A549 (cell line): ENCODE measurements around the gene SLC12A7. TPM values are rescaled to one million over a fixed set of nuclear protein-coding genes. Genes with fewer than 3 reads are reported as not detected.

Experiments
- ATAC-seq, 2 experiments: fragments of 200-7000 bp in 1 of 2; fragments of >200 bp in 1 of 2; cut with Nextera tagmentation in 1 of 2; cut with Tn5 transposase in 1 of 2; 3 replicates each; pipeline versions ENCODE4 v1.8.0 to v1.9.1; 2018 to 2020; ENCODE audit warnings: mild to moderate bottlenecking in 1 of 2, moderate library complexity in 1 of 2
- CTCF ChIA-PET: fragments of 300-600 bp; sonication (Branson Sonifier 250); formaldehyde crosslinking; extraction: SDS; loops from one replicate; lab custom pipeline; 2021; ENCODE audit warnings: antibody characterized with exemption, inconsistent platforms; lab: Yijun Ruan, JAX
- POLR2A ChIA-PET: fragments of 350-600 bp; formaldehyde crosslinking; extraction: SDS; loops from one replicate; lab custom pipeline; 2021; ENCODE audit warnings: antibody characterized with exemption, inconsistent platforms; lab: Yijun Ruan, JAX
- DNase-seq, 2 experiments: peaks; one replicate each; pipeline versions ENCODE4 v3.0.0 to v3.0.0-alpha.2; 2011 to 2016; ENCODE audit warnings: low read depth in 1 of 2, low spot score in 1 of 2
- FAIRE-seq: peaks from 2 replicates; lab custom pipeline; 2011; peaks lifted over from hg19 to GRCh38; lab: Jason Lieb, UNC
- H3K27ac ChIP-seq, 2 experiments: fragments of >200 bp; sonication (Bioruptor Twin); formaldehyde crosslinking; 3 replicates each; pipeline ENCODE4 v1.5.1; 2016 to 2017
- H3K4me1 ChIP-seq: fragments of >200 bp; sonication (Bioruptor Twin); formaldehyde crosslinking; 3 replicates; pipeline ENCODE4 v1.6.1; 2016
- H3K4me2 ChIP-seq: fragments of >200 bp; sonication (Bioruptor Twin); formaldehyde crosslinking; 3 replicates; pipeline ENCODE4 v1.6.1; 2016
- H3K4me3 ChIP-seq: fragments of >200 bp; sonication (Bioruptor Twin); formaldehyde crosslinking; 3 replicates; pipeline ENCODE4 v1.5.1; 2016
- H3K9me3 ChIP-seq: fragments of >200 bp; sonication (Bioruptor Twin); formaldehyde crosslinking; 3 replicates; pipeline ENCODE4 v1.6.1; 2016
- BHLHE40 ChIP-seq: IDR thresholded peaks from 2 replicates; pipeline ENCODE4 v1.6.1; 2012; ENCODE audit warnings: low read depth, low read length, inconsistent platforms
- CBX2 ChIP-seq: fragments of 200-600 bp; sonication (generic); IDR thresholded peaks from 2 replicates; pipeline ENCODE4 v1.6.1; 2016; ENCODE audit warnings: low read depth, mild to moderate bottlenecking, borderline replicate concordance
- CBX8 ChIP-seq: fragments of 200-600 bp; sonication (generic); IDR thresholded peaks from 2 replicates; pipeline ENCODE4 v1.6.1; 2016
- CHD4 ChIP-seq: fragments of 200-600 bp; sonication (generic); IDR thresholded peaks from 2 replicates; pipeline ENCODE4 v1.6.1; 2016; ENCODE audit warnings: antibody characterized with exemption, mild to moderate bottlenecking, borderline replicate concordance
- EHMT2 ChIP-seq: fragments of 200-600 bp; sonication (generic); IDR thresholded peaks from 2 replicates; pipeline ENCODE4 v1.6.1; 2016; ENCODE audit warnings: antibody characterized with exemption, low read depth, mild to moderate bottlenecking, moderate library complexity
- EP300 ChIP-seq, 2 experiments: fragments of >200 bp; sonication (Bioruptor Twin); formaldehyde crosslinking; IDR thresholded peaks; 2 replicates in 1 of 2; 3 replicates in 1 of 2; pipeline ENCODE4 v1.6.1; 2016 to 2017
- ESRRA ChIP-seq: fragments of 150-350 bp; IDR thresholded peaks from 2 replicates; pipeline ENCODE4 v1.6.1; 2014; ENCODE audit warnings: mild to moderate bottlenecking, low read length, borderline replicate concordance
- FOSB ChIP-seq: fragments of 250-450 bp; sonication (Bioruptor Pico); IDR thresholded peaks from 2 replicates; pipeline ENCODE4 v1.5.0; 2020; ENCODE audit warnings: mild to moderate bottlenecking, moderate library complexity
- FOSL2 ChIP-seq, 2 experiments: fragments of 450-650 bp in 1 of 2; fragments of >200 bp in 1 of 2; sonication (Bioruptor Twin) in 1 of 2; formaldehyde crosslinking; IDR thresholded peaks; 2 replicates each; pipeline versions ENCODE4 v1.5.0 to v1.6.1; 2016 to 2020; ENCODE audit warnings: mild to moderate bottlenecking in 1 of 2, moderate library complexity in 1 of 2
- FOXS1 ChIP-seq: fragments of 250-450 bp; sonication (Bioruptor Pico); IDR thresholded peaks from 2 replicates; pipeline ENCODE4 v1.5.0; 2020; ENCODE audit warnings: mild to moderate bottlenecking, moderate library complexity
- HEYL ChIP-seq: fragments of 250-450 bp; sonication (Bioruptor Pico); IDR thresholded peaks from 2 replicates; pipeline ENCODE4 v1.8.0; 2021; ENCODE audit warnings: mild to moderate bottlenecking, moderate library complexity
- HOXB13 ChIP-seq: fragments of 250-450 bp; sonication (Bioruptor Pico); IDR thresholded peaks from 2 replicates; pipeline ENCODE4 v1.5.0; 2020; ENCODE audit warnings: low read depth, mild to moderate bottlenecking, moderate library complexity
- JUN ChIP-seq, 2 experiments: fragments of >200 bp; sonication (Bioruptor Twin); formaldehyde crosslinking; IDR thresholded peaks; 2 replicates in 1 of 2; 3 replicates in 1 of 2; pipeline ENCODE4 v1.6.1; 2016 to 2017
- KDM1A ChIP-seq: fragments of 200-600 bp; sonication (generic); IDR thresholded peaks from 2 replicates; pipeline ENCODE4 v1.6.1; 2016; ENCODE audit warnings: low read depth, mild to moderate bottlenecking
- MAZ ChIP-seq: fragments of 150-350 bp; IDR thresholded peaks from 2 replicates; pipeline ENCODE4 v1.6.1; 2014; ENCODE audit warnings: antibody characterized with exemption, low read depth, low read length, borderline replicate concordance
- NFE2L2 ChIP-seq: fragments of 150-350 bp; conservative IDR thresholded peaks from 2 replicates; pipeline ENCODE4 v1.6.1; 2014; ENCODE audit warnings: low read length
- NR3C1 ChIP-seq: fragments of >200 bp; sonication (Bioruptor Twin); formaldehyde crosslinking; IDR thresholded peaks from 3 replicates; pipeline ENCODE4 v1.6.1; 2017
- PHF8 ChIP-seq: fragments of 200-600 bp; sonication (generic); IDR thresholded peaks from 2 replicates; pipeline ENCODE4 v1.6.1; 2016; ENCODE audit warnings: low read depth, mild to moderate bottlenecking, antibody characterized with exemption, moderate library complexity, borderline replicate concordance
- RAD21 ChIP-seq, 2 experiments: fragments of >200 bp in 1 of 2; sonication (Bioruptor Twin) in 1 of 2; formaldehyde crosslinking in 1 of 2; IDR thresholded peaks in 1 of 2; conservative IDR thresholded peaks in 1 of 2; 2 replicates in 1 of 2; 3 replicates in 1 of 2; pipeline ENCODE4 v1.6.1; 2012 to 2018; ENCODE audit warnings: inconsistent platforms in 1 of 2
- RNF2 ChIP-seq: fragments of 200-600 bp; sonication (generic); IDR thresholded peaks from 2 replicates; pipeline ENCODE4 v1.6.1; 2016; ENCODE audit warnings: low read depth, mild to moderate bottlenecking, antibody characterized with exemption, moderate library complexity, borderline replicate concordance
- TFCP2L1 ChIP-seq: fragments of 250-450 bp; sonication (Bioruptor Pico); IDR thresholded peaks from 2 replicates; pipeline ENCODE4 v1.5.0; 2021; ENCODE audit warnings: mild to moderate bottlenecking
- TP53 ChIP-seq: fragments of 250-450 bp; sonication (Bioruptor Pico); IDR thresholded peaks from 2 replicates; pipeline ENCODE4 v1.5.0; 2021; ENCODE audit warnings: mild to moderate bottlenecking, moderate library complexity
- ZC3H11A ChIP-seq: fragments of 450-650 bp; IDR thresholded peaks from 2 replicates; pipeline ENCODE4 v1.6.1; 2014; ENCODE audit warnings: antibody characterized with exemption, mild to moderate bottlenecking
- ZNF302 ChIP-seq: fragments of 250-450 bp; sonication (Bioruptor Pico); IDR thresholded peaks from 2 replicates; pipeline ENCODE4 v1.9.0; 2021; ENCODE audit warnings: inconsistent platforms, mild to moderate bottlenecking, moderate library complexity
- WGBS: methylation state at CpG from one replicate; pipeline ENCODE4 v1.1.6; 2017; ENCODE audit errors: missing lambda C conversion rate; 5-methylcytosine and 5-hydroxymethylcytosine counted together
- polyA plus RNA-seq, 4 experiments: library from polyadenylated mRNA; depleted of rRNA in 3 of 4; stranded (reverse); fragments of >200 nt; fragmentation: RNase III in 1 of 4; extraction: RNeasy Plus Mini Kit Qiagen cat#74134 plus additional on column Dnase treatment in 1 of 4; gene quantifications; 2 replicates in 3 of 4; 3 replicates in 1 of 4; pipeline ENCODE4 v1.2.3, GENCODE V29; 2011 to 2017
- TF ChIP-seq, protein P1 (sequence below): fragments of >200 bp; sonication (Bioruptor Twin); formaldehyde crosslinking; IDR thresholded peaks from 2 replicates; pipeline ENCODE4 v1.6.1; 2016
- TF ChIP-seq, protein P2 (sequence below): fragments of 250-450 bp; sonication (Bioruptor Pico); IDR thresholded peaks from 2 replicates; pipeline ENCODE4 v1.5.0; 2021; ENCODE audit warnings: mild to moderate bottlenecking, moderate library complexity, borderline replicate concordance
- TF ChIP-seq, protein P3 (sequence below): IDR thresholded peaks from 2 replicates; pipeline ENCODE4 v1.6.1; 2012
- TF ChIP-seq, protein P4 (sequence below): IDR thresholded peaks from 2 replicates; pipeline ENCODE4 v1.6.1; 2012
- TF ChIP-seq, protein P5 (sequence below): fragments of >200 bp; sonication (Bioruptor Twin); formaldehyde crosslinking; IDR thresholded peaks from 3 replicates; pipeline ENCODE4 v1.6.1; 2016

Gene SLC12A7
- polyA plus RNA-seq, 2 of the 4 experiments (the other 2 are of a cell fraction): 11.2 to 22.5 TPM

DNA sequence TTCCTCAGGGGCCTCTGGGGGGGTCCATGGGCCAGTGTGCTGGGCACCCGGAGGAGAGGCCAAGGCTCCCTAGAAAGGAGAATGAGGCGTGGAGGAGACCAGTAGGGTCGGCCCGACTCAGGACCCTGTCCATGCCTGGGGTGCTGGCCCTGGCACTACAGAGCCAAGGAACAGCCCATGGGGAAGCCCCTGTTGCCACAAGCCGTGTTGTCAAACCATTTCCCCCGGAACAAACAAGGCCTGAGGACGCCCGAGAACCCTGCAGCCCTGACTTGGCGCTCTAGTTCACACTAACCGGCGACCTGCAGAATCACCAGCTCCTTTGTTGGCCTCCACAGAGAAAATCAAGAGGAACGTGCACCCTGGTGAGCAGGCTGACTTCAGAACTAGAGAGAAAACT is 41.6 kb upstream of the SLC12A7 start:
- DNase-seq: no peak
- Histone ChIP-seq H3K27ac (no peak overlapping the region), H3K4me3 (no peak overlapping the region), H3K9me3 (no peaks in the 10 kb centered on the region), H3K4me1 (peaks cover 8% of the 10 kb centered on the region; the same call in 1 of the 3 replicates), H3K4me2 (no peak overlapping the region)
- ChIA-PET CTCF (interaction anchor here (4.5 to 7.4 kb wide), 2 partner anchors 13 to 21 kb away, joined by 17 to 55 read pairs; no protein-coding TSS in a partner anchor), POLR2A (no interaction called here)
- FAIRE-seq: no peak
- TF ChIP-seq CBX2 (no peak), KDM1A (no peak), NR3C1 (no peak), ZC3H11A (no peak), ZNF302 (CRISPR knock-in tag) (no peak), FOSL2 (IDR thresholded peaks at IDR 0.05) (no peak), FOSL2 (CRISPR knock-in tag; IDR thresholded peaks at IDR 0.05) (no peak), TFCP2L1 (CRISPR knock-in tag) (no peak), FOXS1 (CRISPR knock-in tag) (no peak), CBX8 (no peak), BHLHE40 (no peak), EHMT2 (no peak), EP300 (IDR thresholded peaks at IDR 0.05) (no peak), RNF2 (no peak)
- TF ChIP-seq, protein P1, sequence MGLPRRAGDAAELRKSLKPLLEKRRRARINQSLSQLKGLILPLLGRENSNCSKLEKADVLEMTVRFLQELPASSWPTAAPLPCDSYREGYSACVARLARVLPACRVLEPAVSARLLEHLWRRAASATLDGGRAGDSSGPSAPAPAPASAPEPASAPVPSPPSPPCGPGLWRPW: no peak
- TF ChIP-seq, protein P2, sequence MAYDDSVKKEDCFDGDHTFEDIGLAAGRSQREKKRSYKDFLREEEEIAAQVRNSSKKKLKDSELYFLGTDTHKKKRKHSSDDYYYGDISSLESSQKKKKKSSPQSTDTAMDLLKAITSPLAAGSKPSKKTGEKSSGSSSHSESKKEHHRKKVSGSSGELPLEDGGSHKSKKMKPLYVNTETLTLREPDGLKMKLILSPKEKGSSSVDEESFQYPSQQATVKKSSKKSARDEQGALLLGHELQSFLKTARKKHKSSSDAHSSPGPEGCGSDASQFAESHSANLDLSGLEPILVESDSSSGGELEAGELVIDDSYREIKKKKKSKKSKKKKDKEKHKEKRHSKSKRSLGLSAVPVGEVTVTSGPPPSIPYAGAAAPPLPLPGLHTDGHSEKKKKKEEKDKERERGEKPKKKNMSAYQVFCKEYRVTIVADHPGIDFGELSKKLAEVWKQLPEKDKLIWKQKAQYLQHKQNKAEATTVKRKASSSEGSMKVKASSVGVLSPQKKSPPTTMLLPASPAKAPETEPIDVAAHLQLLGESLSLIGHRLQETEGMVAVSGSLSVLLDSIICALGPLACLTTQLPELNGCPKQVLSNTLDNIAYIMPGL (CRISPR knock-in tag): no peak
- 69% methylated on average over 9 of the region's 12 CpGs for WGBS
- ATAC-seq: peak in 1 of 2 experiments; percentile 28; a peak in 3 of 6 replicates

DNA sequence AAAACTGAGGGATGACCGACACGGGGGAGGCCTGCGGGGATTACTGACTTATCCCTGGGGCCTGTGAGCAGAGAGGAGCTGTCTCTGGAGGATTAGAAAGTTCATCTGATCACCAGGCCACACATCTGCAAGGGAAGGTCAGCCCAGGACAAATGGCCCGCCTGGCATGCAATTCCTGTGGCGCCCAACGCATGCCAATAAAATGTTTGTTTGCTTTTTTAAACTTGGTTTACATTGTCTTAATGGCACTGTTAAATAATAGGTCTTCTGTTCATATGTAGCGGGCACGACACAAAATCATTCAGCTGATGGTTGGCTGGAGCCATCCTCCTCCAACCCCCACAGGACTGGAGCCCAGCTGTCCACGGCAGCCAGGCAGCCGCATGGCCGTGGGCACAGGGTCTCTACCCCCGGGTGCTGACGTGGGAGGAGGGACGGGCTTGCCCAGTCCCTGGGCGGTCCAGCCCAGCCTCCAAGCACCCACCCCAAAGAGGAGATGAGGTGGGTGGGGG is 41.0 kb upstream of the SLC12A7 start:
- no peak for TF ChIP-seq RAD21 (conservative IDR thresholded peaks at IDR 0.05 in 1 of 2, IDR thresholded peaks at IDR 0.05 in 1 of 2)
- TF ChIP-seq FOXS1 (CRISPR knock-in tag): no peak
- TF ChIP-seq, protein P3, sequence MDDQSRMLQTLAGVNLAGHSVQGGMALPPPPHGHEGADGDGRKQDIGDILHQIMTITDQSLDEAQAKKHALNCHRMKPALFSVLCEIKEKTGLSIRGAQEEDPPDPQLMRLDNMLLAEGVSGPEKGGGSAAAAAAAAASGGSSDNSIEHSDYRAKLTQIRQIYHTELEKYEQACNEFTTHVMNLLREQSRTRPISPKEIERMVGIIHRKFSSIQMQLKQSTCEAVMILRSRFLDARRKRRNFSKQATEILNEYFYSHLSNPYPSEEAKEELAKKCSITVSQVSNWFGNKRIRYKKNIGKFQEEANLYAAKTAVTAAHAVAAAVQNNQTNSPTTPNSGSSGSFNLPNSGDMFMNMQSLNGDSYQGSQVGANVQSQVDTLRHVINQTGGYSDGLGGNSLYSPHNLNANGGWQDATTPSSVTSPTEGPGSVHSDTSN: no peak
- TF ChIP-seq, protein P4, sequence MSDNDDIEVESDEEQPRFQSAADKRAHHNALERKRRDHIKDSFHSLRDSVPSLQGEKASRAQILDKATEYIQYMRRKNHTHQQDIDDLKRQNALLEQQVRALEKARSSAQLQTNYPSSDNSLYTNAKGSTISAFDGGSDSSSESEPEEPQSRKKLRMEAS: no peak
- no peak for TF ChIP-seq ESRRA
- no peak for TF ChIP-seq PHF8
- TF ChIP-seq HEYL (CRISPR knock-in tag): no peak
- TF ChIP-seq FOSB (CRISPR knock-in tag): no peak
- TF ChIP-seq CBX2: no peak
- no peak for TF ChIP-seq HOXB13
- TF ChIP-seq MAZ: no peak
- TF ChIP-seq JUN (IDR thresholded peaks at IDR 0.05): no peak
- TF ChIP-seq NFE2L2: no peak
- TF ChIP-seq, protein P5, sequence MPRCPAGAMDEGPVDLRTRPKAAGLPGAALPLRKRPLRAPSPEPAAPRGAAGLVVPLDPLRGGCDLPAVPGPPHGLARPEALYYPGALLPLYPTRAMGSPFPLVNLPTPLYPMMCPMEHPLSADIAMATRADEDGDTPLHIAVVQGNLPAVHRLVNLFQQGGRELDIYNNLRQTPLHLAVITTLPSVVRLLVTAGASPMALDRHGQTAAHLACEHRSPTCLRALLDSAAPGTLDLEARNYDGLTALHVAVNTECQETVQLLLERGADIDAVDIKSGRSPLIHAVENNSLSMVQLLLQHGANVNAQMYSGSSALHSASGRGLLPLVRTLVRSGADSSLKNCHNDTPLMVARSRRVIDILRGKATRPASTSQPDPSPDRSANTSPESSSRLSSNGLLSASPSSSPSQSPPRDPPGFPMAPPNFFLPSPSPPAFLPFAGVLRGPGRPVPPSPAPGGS: no peak
- no peak for TF ChIP-seq ZNF302 (CRISPR knock-in tag)
- TF ChIP-seq TP53 (CRISPR knock-in tag): no peak
- no peak for TF ChIP-seq CHD4
- TF ChIP-seq, all 56 proteins: peak for 0
- 62% methylated on average over 13 of the region's 15 CpGs for WGBS
- H3K27ac ChIP-seq: no peak overlapping the region
- H3K9me3 ChIP-seq: no peaks in the 10 kb centered on the region
- H3K4me1 ChIP-seq: peaks cover 8% of the 10 kb centered on the region; the same call in 1 of the 3 replicates
- no peak overlapping the region for H3K4me2 ChIP-seq
- no peak overlapping the region for H3K4me3 ChIP-seq
- CTCF ChIA-PET: interaction anchor here (2.2 to 7.4 kb wide), 4 partner anchors 9 to 22 kb away, joined by 6 to 55 read pairs (median 33); no protein-coding TSS in a partner anchor
- ATAC-seq (peak in 1 of 2 experiments; percentile 13; a peak in 2 of 6 replicates), FAIRE-seq (no peak), DNase-seq (no peak)
- POLR2A ChIA-PET: no interaction called here
